ENCODE results near the gene KLHL36. TPM values are rescaled to one million over a fixed set of nuclear protein-coding genes. Genes with fewer than 3 reads are reported as not detected.

KLHL36 gene
- polyA plus RNA-seq, 1 of the 3 experiments (the other 2 are of a cell fraction): 39.8 TPM

DNA sequence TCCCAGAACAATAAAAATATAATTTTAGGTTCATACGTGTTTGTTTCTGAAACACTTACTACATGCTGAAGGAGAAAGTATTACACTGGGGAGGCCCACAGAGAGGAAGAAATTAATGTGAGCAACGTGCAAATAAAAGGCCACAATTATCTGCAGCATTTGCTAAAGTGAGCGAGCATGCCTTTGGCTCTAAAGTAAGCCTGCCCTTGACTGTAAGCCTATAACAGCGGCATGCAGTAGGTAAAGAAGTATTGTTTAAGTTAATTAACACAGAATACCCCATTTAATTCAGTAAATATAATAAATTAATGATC is 17.2 kb upstream of the KLHL36 start:
- ChIA-PET POLR2A (no interaction called here), CTCF (interaction anchor here (0.9 to 13.3 kb wide), 3 partner anchors 8 to 120 kb away, joined by 3 to 275 read pairs (median 13); no protein-coding TSS in a partner anchor)
- DNase-seq: no peak
- TF ChIP-seq GABPA (IDR thresholded peaks at IDR 0.05; ENCODE audit: low read depth) (no peak), REST (IDR thresholded peaks at IDR 0.05; ENCODE audit: low read depth, low read length) (no peak), NFIC (IDR thresholded peaks at IDR 0.05; ENCODE audit: borderline replicate concordance) (no peak)
- no peaks in the 10 kb centered on the region for H3K4me1 ChIP-seq (ENCODE audit: control insufficient read depth in 1 of 2, insufficient read depth in 2 of 2, low read depth in 1 of 2, low read length in 1 of 2)
- 88% methylated on average over 4 of the region's 4 CpGs for WGBS (ENCODE audit: low lambda C conversion rate)
- H3K9me3 ChIP-seq: no peaks in the 10 kb centered on the region
- no peak overlapping the region for H2AFZ ChIP-seq (ENCODE audit: low read depth)
- H3K9me2 ChIP-seq: no peaks in the 10 kb centered on the region
- no peak overlapping the region for H3K27ac ChIP-seq (ENCODE audit: low read depth in 2 of 2, low read length in 1 of 2)
- no peaks in the 10 kb centered on the region for H3K79me2 ChIP-seq (ENCODE audit: insufficient read depth)
- no peaks in the 10 kb centered on the region for H3K36me3 ChIP-seq (replicated peaks in 1 of 2; ENCODE audit: control insufficient read depth in 1 of 2, insufficient read depth in 2 of 2, low read length in 1 of 2)
- no peaks in the 10 kb centered on the region for H4K20me1 ChIP-seq (ENCODE audit: insufficient read depth)
- no peaks in the 10 kb centered on the region for H3K27me3 ChIP-seq (ENCODE audit: insufficient read depth)
- H3F3A ChIP-seq (replicated peaks; ENCODE audit: insufficient read depth): peaks cover 4% of the 10 kb centered on the region
- H3K4me2 ChIP-seq: no peak overlapping the region
- no peak overlapping the region for H3K9ac ChIP-seq
- H3K4me3 ChIP-seq (ENCODE audit: low read depth in 2 of 2, low read length in 1 of 2): no peak overlapping the region

DNA sequence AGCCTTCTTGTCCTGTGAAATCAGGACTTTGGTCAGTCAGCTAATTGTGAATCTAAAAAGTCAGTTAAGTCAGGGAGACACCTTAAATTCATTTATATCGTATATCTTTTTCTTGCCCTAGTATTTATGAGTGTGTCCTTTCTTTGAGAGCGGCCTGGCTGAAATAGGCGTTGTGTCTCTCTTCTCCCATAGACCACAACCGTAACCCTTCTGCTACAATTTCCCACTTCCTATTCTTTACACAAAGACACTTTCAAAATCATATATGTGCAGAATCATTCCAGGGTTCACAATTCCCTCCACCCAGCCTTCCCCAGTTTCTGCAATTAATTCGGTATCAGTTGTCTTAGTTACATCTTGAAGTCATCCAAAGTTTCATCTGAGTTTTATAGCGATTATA is 16.4 kb upstream of the KLHL36 start:
- Histone ChIP-seq H3K27me3 (ENCODE audit: insufficient read depth) (no peaks in the 10 kb centered on the region), H3F3A (replicated peaks; ENCODE audit: insufficient read depth) (peaks cover 4% of the 10 kb centered on the region), H3K9ac (no peak overlapping the region), H3K36me3 (replicated peaks in 1 of 2; ENCODE audit: control insufficient read depth in 1 of 2, insufficient read depth in 2 of 2, low read length in 1 of 2) (no peaks in the 10 kb centered on the region), H3K9me2 (no peaks in the 10 kb centered on the region), H2AFZ (ENCODE audit: low read depth) (no peak overlapping the region), H3K79me2 (ENCODE audit: insufficient read depth) (no peaks in the 10 kb centered on the region), H4K20me1 (ENCODE audit: insufficient read depth) (no peaks in the 10 kb centered on the region), H3K9me3 (no peaks in the 10 kb centered on the region), H3K27ac (ENCODE audit: low read depth in 2 of 2, low read length in 1 of 2) (no peak overlapping the region), H3K4me2 (no peak overlapping the region), H3K4me3 (ENCODE audit: low read depth in 2 of 2, low read length in 1 of 2) (no peak overlapping the region), H3K4me1 (ENCODE audit: control insufficient read depth in 1 of 2, insufficient read depth in 2 of 2, low read depth in 1 of 2, low read length in 1 of 2) (no peaks in the 10 kb centered on the region)
- DNase-seq: no peak
- ChIA-PET CTCF (interaction anchor here (0.9 to 3.3 kb wide), 2 partner anchors 9 to 121 kb away, joined by 3 to 13 read pairs; no protein-coding TSS in a partner anchor), POLR2A (no interaction called here)
- 88% methylated on average over 6 of the region's 6 CpGs for WGBS (ENCODE audit: low lambda C conversion rate)
- no peak for TF ChIP-seq FOXJ3 (CRISPR knock-in tag; IDR thresholded peaks at IDR 0.05)
- TF ChIP-seq, protein P1, sequence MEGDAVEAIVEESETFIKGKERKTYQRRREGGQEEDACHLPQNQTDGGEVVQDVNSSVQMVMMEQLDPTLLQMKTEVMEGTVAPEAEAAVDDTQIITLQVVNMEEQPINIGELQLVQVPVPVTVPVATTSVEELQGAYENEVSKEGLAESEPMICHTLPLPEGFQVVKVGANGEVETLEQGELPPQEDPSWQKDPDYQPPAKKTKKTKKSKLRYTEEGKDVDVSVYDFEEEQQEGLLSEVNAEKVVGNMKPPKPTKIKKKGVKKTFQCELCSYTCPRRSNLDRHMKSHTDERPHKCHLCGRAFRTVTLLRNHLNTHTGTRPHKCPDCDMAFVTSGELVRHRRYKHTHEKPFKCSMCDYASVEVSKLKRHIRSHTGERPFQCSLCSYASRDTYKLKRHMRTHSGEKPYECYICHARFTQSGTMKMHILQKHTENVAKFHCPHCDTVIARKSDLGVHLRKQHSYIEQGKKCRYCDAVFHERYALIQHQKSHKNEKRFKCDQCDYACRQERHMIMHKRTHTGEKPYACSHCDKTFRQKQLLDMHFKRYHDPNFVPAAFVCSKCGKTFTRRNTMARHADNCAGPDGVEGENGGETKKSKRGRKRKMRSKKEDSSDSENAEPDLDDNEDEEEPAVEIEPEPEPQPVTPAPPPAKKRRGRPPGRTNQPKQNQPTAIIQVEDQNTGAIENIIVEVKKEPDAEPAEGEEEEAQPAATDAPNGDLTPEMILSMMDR (IDR thresholded peaks at IDR 0.05): no peak
- TF ChIP-seq NRF1 (IDR thresholded peaks at IDR 0.05; ENCODE audit: low read depth, low read length): no peak
- no peak for TF ChIP-seq ELF1 (IDR thresholded peaks at IDR 0.05)
- TF ChIP-seq JUND (IDR thresholded peaks at IDR 0.05): no peak
- TF ChIP-seq ZBTB33 (IDR thresholded peaks at IDR 0.05; ENCODE audit: borderline replicate concordance, low read depth): no peak
- no peak for TF ChIP-seq GABPA (IDR thresholded peaks at IDR 0.05; ENCODE audit: low read depth)
- no peak for TF ChIP-seq REST (IDR thresholded peaks at IDR 0.05; ENCODE audit: low read depth, low read length)
- no peak for TF ChIP-seq SIN3A (IDR thresholded peaks at IDR 0.05; ENCODE audit: borderline replicate concordance, low read depth, low read length)
- no peak for TF ChIP-seq TEAD4 (IDR thresholded peaks at IDR 0.05; ENCODE audit: borderline replicate concordance, insufficient read depth)
- TF ChIP-seq, protein P2, sequence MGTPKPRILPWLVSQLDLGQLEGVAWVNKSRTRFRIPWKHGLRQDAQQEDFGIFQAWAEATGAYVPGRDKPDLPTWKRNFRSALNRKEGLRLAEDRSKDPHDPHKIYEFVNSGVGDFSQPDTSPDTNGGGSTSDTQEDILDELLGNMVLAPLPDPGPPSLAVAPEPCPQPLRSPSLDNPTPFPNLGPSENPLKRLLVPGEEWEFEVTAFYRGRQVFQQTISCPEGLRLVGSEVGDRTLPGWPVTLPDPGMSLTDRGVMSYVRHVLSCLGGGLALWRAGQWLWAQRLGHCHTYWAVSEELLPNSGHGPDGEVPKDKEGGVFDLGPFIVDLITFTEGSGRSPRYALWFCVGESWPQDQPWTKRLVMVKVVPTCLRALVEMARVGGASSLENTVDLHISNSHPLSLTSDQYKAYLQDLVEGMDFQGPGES (IDR thresholded peaks at IDR 0.05; ENCODE audit: low read depth, low read length): no peak
- no peak for TF ChIP-seq EP300 (IDR thresholded peaks at IDR 0.05; ENCODE audit: borderline replicate concordance in 1 of 2, low read depth in 1 of 2, low read length in 1 of 2)
- TF ChIP-seq POLR2AphosphoS5 (IDR thresholded peaks at IDR 0.05; ENCODE audit: low read depth, low read length): no peak
- no peak for TF ChIP-seq MEF2A (IDR thresholded peaks at IDR 0.05; ENCODE audit: borderline replicate concordance, low read depth)

Measured in SK-N-SH (cell line).